HepG2 (cell line): ENCODE results near the gene YIF1A. TPM values are rescaled to one million over a fixed set of nuclear protein-coding genes. Genes with fewer than 3 reads are reported as not detected.

Experiments used
- ATAC-seq: fragments of 200-7000 bp; cut with Tn5 transposase; 3 replicates; pipeline ENCODE4 v1.9.1; 2020; ENCODE audit warnings: mild to moderate bottlenecking, moderate library complexity
- BruUV-seq: library from RNA; stranded (reverse); fragments of 400-500 nt; replicated peaks from 2 replicates; lab custom pipeline; 2021; lab: Mats Ljungman, UMichigan
- CTCF ChIA-PET: fragments of 300-600 bp; formaldehyde crosslinking; extraction: SDS; loops from one replicate; lab custom pipeline; 2021; ENCODE audit warnings: low total read pairs, inconsistent platforms, low intra/inter-chr PET ratio; lab: Yijun Ruan, JAX
- POLR2A ChIA-PET: fragments of 350-600 bp; sonication (Branson Sonifier 250); formaldehyde crosslinking; loops from one replicate; lab custom pipeline; 2020; ENCODE audit warnings: antibody characterized with exemption, inconsistent platforms; lab: Yijun Ruan, JAX
- DNase-seq: peaks from one replicate; pipeline ENCODE4 v3.0.0-alpha.2; 2015; ENCODE audit warnings: low spot score
- FAIRE-seq: peaks from 3 replicates; lab custom pipeline; 2011; peaks lifted over from hg19 to GRCh38; lab: Jason Lieb, UNC
- H2AFZ ChIP-seq: one replicate; pipeline ENCODE4 v1.6.1; 2011; ENCODE audit warnings: low read length, inconsistent platforms
- H3K27ac ChIP-seq: fragments of 300-600 bp; 3 replicates; pipeline ENCODE4 v1.8.0; 2011; ENCODE audit warnings: mixed run types, mild to moderate bottlenecking, mixed read lengths, low read length, inconsistent platforms; ENCODE audit not compliant: insufficient read depth; ENCODE audit errors: extremely low read length
- H3K27me3 ChIP-seq, 2 experiments: fragments of 200-600 bp in 1 of 2; 2 replicates in 1 of 2; 3 replicates in 1 of 2; pipeline versions ENCODE4 v1.6.0 to v1.8.0; 2011; ENCODE audit warnings: low read length in 2 of 2, mild to moderate bottlenecking in 2 of 2, moderate library complexity in 2 of 2, inconsistent platforms in 1 of 2; ENCODE audit not compliant: insufficient read depth in 2 of 2, control insufficient read depth in 1 of 2
- H3K36me3 ChIP-seq, 2 experiments: fragments of 200-600 bp in 1 of 2; replicated peaks in 1 of 2; 2 replicates in 1 of 2; 3 replicates in 1 of 2; pipeline versions ENCODE4 v1.5.1 to v1.8.0; 2011; ENCODE audit warnings: low read length in 2 of 2, inconsistent platforms in 1 of 2; ENCODE audit not compliant: insufficient read depth in 2 of 2, control insufficient read depth in 1 of 2
- H3K4me1 ChIP-seq: 2 replicates; pipeline ENCODE4 v1.5.1; 2012; ENCODE audit warnings: low read length, inconsistent platforms; ENCODE audit not compliant: insufficient read depth
- H3K4me2 ChIP-seq: 2 replicates; pipeline ENCODE4 v1.6.0; 2011; ENCODE audit warnings: low read depth, low read length, inconsistent platforms
- H3K4me3 ChIP-seq, 3 experiments: fragments of 200-600 bp in 1 of 3; sonication (generic), shearing (Covaris generic) in 1 of 3; replicated peaks in 1 of 3; 2 replicates each; pipeline ENCODE4 v1.5.1; 2011 to 2016; ENCODE audit warnings: low read length in 3 of 3, inconsistent platforms in 2 of 3, low read depth in 2 of 3, mild to moderate bottlenecking in 2 of 3, control low read depth in 1 of 3, mixed read lengths in 1 of 3; ENCODE audit not compliant: insufficient read depth in 1 of 3
- H3K79me2 ChIP-seq: one replicate; pipeline ENCODE4 v1.6.1; 2011; ENCODE audit warnings: low read length, inconsistent platforms; ENCODE audit not compliant: insufficient read depth
- H3K9ac ChIP-seq: 2 replicates; pipeline ENCODE4 v1.6.0; 2011; ENCODE audit warnings: mild to moderate bottlenecking, low read depth, low read length, inconsistent platforms; ENCODE audit not compliant: insufficient read depth
- H3K9me3 ChIP-seq: 2 replicates; pipeline ENCODE4 v1.5.1; 2012; ENCODE audit warnings: mild to moderate bottlenecking, low read length
- H4K20me1 ChIP-seq: 2 replicates; pipeline ENCODE4 v1.6.0; 2011; ENCODE audit warnings: inconsistent platforms, mild to moderate bottlenecking, low read length, moderate library complexity; ENCODE audit not compliant: insufficient read depth
- AFF4 ChIP-seq: sonication (generic); formaldehyde crosslinking; IDR thresholded peaks from 2 replicates; pipeline ENCODE4 v1.4.0; 2020; ENCODE audit warnings: missing genetic modification reagents
- AGO2 ChIP-seq: fragments of 200-400 bp; formaldehyde crosslinking; optimal IDR thresholded peaks from 2 replicates; pipeline ENCODE3; 2017; ENCODE audit warnings: mild to moderate bottlenecking, low read depth, low read length, moderate library complexity
- THAP7 ChIP-seq: sonication (generic); formaldehyde crosslinking; IDR thresholded peaks from 2 replicates; pipeline ENCODE4 v1.8.1; 2023; ENCODE audit warnings: mild to moderate bottlenecking, missing genetic modification reagents
- WGBS: methylation state at CpG from one replicate; pipeline ENCODE4 v1.1.6; 2017; ENCODE audit warnings: low lambda C conversion rate; 5-methylcytosine and 5-hydroxymethylcytosine counted together
- in situ Hi-C: cut with HindIII; loops from 2 replicates; pipeline ENCODE4 v1.10.0; 2017; ENCODE audit warnings: low pct_unique_long_range_greater_than_20kb; ENCODE audit not compliant: extremely low pct_ligation_motif_present
- intact Hi-C: fragments of 100-400 bp; cut with micrococcal nuclease; formaldehyde crosslinking; loops from one replicate; pipeline ENCODE4 v1.10.0; 2022; ENCODE audit not compliant: unreplicated experiment
- polyA plus RNA-seq, 8 experiments: library from polyadenylated mRNA; depleted of rRNA in 3 of 8; stranded (reverse) in 7 of 8; unstranded in 1 of 8; fragments of >200 nt; fragmentation: Illumina TruSeq in 4 of 8; extraction: Trizol in 4 of 8; gene quantifications; 2 replicates each; pipeline versions ENCODE4 v1.2.1 to v1.2.3, GENCODE V29; 2011 to 2016; ENCODE audit warnings: low read depth in 4 of 8, missing spikeins in 1 of 8, mixed read lengths in 1 of 8; ENCODE audit not compliant: insufficient read depth in 1 of 8
- total RNA-seq, 5 experiments: library from RNA; depleted of rRNA; stranded (reverse); fragments of >200 nt; fragmentation: Illumina TruSeq; extraction: Trizol; gene quantifications; 2 replicates each; pipeline ENCODE4 v1.2.3, GENCODE V29; 2016; ENCODE audit warnings: low read depth in 1 of 5

Gene YIF1A
- total and polyA plus RNA-seq, 2 of the 13 experiments (the other 11 are each of a cell fraction or from before 2014, with no cell fraction given): 133 to 145 TPM

DNA sequence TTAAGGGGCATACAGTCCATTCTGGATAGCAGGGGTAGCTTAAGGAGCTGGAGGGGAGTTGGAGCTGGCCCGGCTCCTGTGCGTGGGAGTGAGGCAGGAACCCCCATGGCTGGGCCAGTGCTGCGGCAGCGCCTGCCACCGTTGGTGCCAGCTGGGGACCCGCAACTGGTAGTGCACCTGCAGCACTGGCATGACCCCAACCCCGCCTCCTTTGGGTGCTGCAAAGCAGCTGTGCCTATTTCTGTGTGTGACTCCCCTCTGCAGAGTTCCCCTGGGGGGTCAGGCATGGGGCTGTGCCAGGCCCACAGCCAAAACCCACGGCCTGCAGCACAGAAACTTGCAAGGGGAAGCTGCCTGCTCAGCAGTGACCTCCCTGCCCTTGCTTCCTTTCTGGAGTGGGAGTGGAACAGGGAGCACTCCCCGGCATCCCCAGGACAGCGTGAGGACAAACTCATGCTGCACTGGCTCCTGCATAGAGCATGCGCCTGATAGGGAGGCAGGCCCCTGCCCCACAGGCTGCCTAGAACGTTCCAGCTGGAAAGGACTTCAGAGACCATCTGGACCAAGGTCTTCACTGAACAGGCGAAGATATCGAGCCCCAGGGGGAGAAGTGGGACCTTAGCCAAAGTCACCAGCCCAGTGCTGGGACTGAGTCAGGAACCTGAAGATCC is 46.7 kb downstream of the YIF1A start:
- Histone ChIP-seq H3K79me2 (no peaks in the 10 kb centered on the region), H3K27ac (no peak overlapping the region), H3K9ac (no peak overlapping the region), H3K9me3 (no peaks in the 10 kb centered on the region), H3K4me2 (no peak overlapping the region), H2AFZ (no peak overlapping the region), H3K27me3 (no peaks in the 10 kb centered on the region), H3K4me3 (no peak overlapping the region), H4K20me1 (no peaks in the 10 kb centered on the region), H3K36me3 (peaks cover 3% of the 10 kb centered on the region in 2 experiments; a peak in 3 of 5 replicates), H3K4me1 (no peaks in the 10 kb centered on the region)
- no TSS peak for BruUV-seq
- 90% methylated on average over 4 of the region's 14 CpGs for WGBS
- TF ChIP-seq AFF4: no peak
- peak; percentile 21 for TF ChIP-seq AGO2
- ATAC-seq (no peak), DNase-seq (no peak), FAIRE-seq (no peak)
- POLR2A ChIA-PET: no interaction called here
- intact Hi-C loops: no loop called here
- in situ Hi-C loops: no loop called here
- CTCF ChIA-PET: no interaction called here

GRCh38 chr11:66240781-66241136 is 48.2 kb downstream of the YIF1A start:
- Histone ChIP-seq H3K27me3 (no peaks in the 10 kb centered on the region), H3K79me2 (no peaks in the 10 kb centered on the region), H3K4me2 (no peak overlapping the region), H2AFZ (no peak overlapping the region)
- intact Hi-C loops: no loop called here
- no peak for ATAC-seq
- BruUV-seq: no TSS peak
- CTCF ChIA-PET: no interaction called here
- TF ChIP-seq THAP7 (CRISPR knock-in tag): no peak
- TF ChIP-seq, all 625 proteins: peak for 0
- no peaks in the 10 kb centered on the region for H4K20me1 ChIP-seq
- 97% methylated on average over 9 of the region's 9 CpGs for WGBS
- FAIRE-seq (no peak), DNase-seq (no peak)
- no peaks in the 10 kb centered on the region for H3K4me1 ChIP-seq
- no peak overlapping the region for H3K9ac ChIP-seq
- H3K4me3 ChIP-seq: no peak overlapping the region
- peaks cover 3% of the 10 kb centered on the region in 2 experiments; a peak in 3 of 5 replicates for H3K36me3 ChIP-seq
- no peak overlapping the region for H3K27ac ChIP-seq
- POLR2A ChIA-PET: no interaction called here
- no peaks in the 10 kb centered on the region for H3K9me3 ChIP-seq
- in situ Hi-C loops: no loop called here
